GM12874 (cell line): ENCODE data around the gene ZNF275.

ENCODE experiments used
- TF ChIP-seq, protein P1 (sequence below): IDR thresholded peaks from 2 replicates; pipeline ENCODE4 v1.5.1; 2011; ENCODE audit warnings: low read depth, mild to moderate bottlenecking, control low read depth, low read length, moderate library complexity; ENCODE audit not compliant: insufficient read depth

Gene ZNF275

DNA sequence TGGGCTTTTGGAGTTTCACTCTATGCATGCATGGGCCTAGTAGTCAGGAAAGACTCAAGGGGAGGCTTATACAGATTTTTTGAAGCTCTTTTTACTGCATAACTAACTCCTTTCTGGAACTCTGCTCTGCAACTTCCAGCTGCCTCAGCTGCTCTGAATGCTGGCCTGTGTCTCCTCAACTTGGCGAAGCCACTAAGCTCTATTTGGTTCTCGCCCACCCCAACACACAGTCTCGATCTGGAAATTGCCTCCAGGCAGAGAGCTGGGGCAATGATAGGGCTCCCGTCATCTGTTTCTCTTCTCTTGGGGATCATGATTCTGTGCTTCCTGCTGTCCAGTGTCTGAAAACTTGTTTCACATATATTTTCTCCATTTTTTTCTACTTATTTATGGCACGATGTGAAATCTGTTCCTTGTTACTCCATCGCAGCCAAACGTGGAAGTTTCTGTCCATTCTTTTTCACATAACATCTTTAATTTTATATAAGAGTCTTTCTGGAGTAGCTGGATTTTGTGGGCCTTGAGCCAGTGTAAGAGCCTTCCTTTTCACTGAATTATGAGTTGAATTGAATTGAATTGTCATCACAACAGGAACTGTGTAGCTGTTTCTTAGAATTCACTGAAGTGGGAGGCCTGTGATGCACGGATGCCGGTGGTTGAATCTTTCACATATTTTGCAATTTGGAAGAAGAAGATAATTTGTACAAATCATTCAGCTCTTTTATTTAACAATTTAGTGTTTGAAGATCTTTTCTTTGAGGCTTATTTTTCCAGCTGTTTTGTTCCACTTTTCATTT lies 9.0 kb downstream of the ZNF275 start:
- TF ChIP-seq, protein P1, sequence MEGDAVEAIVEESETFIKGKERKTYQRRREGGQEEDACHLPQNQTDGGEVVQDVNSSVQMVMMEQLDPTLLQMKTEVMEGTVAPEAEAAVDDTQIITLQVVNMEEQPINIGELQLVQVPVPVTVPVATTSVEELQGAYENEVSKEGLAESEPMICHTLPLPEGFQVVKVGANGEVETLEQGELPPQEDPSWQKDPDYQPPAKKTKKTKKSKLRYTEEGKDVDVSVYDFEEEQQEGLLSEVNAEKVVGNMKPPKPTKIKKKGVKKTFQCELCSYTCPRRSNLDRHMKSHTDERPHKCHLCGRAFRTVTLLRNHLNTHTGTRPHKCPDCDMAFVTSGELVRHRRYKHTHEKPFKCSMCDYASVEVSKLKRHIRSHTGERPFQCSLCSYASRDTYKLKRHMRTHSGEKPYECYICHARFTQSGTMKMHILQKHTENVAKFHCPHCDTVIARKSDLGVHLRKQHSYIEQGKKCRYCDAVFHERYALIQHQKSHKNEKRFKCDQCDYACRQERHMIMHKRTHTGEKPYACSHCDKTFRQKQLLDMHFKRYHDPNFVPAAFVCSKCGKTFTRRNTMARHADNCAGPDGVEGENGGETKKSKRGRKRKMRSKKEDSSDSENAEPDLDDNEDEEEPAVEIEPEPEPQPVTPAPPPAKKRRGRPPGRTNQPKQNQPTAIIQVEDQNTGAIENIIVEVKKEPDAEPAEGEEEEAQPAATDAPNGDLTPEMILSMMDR, result no peak

DNA sequence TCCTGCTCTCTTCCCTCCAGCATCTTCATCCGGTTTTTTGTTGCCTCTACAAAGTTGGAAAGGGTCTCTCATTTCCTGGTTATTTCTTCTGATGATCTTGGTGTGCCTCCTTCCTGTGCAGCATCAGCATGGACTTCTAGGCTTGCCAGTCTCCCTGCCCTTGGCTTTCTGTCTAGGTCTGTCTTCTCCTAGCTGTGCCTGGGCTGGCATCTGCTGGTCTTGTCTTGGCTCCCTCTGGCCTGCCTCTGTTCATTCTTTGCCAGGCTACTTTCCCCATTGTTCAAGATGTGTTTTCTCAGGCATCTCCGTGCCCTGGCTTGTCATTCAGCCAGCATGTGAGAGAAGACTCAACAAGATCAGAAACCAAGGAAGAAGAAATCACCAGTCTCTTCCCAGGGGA lies 9.7 kb downstream of the ZNF275 start:
- TF ChIP-seq, protein P1, result no peak

DNA sequence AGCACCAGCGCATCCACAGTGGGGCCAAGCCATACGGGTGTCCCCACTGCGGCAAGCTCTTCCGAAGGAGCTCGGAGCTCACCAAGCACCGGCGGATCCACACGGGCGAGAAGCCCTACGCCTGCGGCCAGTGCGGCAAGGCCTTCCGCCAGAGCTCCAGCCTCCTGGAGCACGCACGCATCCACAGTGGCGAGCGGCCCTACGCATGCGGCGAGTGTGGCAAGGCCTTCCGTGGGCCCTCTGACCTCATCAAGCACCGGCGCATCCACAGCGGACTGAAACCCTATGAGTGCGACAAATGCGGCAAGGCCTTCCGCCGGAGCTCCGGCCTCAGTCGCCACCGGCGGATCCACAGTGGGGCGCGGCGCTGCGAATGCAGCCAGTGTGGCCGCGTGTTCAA lies 13.6 kb downstream of the ZNF275 start:
- TF ChIP-seq, protein P1, result no peak

DNA sequence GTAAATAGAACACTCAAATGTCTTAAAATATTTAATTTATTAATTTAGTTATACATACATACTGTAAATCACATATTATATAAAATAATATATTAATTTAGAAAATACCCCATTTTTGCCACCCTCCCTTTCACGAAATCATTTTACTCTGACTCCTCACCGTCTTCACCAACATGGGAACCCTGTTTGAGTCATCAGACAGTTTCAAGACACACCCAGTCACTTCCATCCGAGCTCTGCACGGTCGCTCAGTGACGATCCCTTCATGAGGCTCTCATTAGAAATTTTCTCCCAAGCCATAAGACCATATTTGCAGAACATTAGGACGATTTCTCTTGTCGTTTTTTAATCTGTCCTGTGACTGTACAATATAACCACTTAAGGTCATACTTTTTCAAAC lies 14.5 kb downstream of the ZNF275 start:
- TF ChIP-seq, protein P1, result no peak

DNA sequence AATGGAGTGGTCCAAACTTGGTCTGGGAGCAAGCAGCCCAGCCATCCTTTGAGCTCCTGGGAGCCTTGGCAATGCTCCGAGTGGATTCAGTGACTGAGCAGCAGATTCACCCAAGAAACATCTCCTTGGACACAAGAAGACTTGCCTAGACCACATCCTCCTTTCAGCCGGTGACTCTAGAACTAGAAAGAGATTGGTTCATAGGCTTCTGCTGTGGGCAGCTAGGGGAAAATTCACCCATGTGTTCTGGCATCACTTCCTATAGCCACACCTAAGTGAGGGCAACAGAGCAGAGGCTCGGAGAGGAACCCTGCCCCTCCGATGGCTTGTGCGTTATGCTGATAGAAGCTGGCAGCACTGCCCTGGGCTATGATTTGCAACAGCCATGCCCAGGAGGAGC lies 16.0 kb downstream of the ZNF275 start:
- TF ChIP-seq, protein P1, result no peak

DNA sequence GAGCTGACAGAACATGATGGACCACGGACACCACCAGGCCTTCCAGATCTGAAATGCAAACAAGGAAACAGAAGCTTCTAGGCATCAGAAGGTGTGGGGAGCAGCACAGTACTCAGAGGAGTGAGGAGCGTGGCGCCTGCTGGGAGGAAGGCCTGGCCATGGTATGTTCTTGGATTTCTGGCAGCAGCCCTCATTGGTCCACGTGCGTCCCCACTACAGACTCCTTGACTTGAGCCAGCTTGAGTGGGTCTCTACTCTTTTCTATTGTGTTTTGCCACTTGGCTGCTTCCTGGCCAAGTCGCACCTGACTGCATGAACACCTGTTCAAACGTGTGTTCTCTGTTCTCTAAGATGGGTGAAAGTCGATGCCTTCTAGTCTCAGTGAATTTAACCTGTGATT lies 18.0 kb downstream of the ZNF275 start:
- TF ChIP-seq, protein P1, result no peak

DNA sequence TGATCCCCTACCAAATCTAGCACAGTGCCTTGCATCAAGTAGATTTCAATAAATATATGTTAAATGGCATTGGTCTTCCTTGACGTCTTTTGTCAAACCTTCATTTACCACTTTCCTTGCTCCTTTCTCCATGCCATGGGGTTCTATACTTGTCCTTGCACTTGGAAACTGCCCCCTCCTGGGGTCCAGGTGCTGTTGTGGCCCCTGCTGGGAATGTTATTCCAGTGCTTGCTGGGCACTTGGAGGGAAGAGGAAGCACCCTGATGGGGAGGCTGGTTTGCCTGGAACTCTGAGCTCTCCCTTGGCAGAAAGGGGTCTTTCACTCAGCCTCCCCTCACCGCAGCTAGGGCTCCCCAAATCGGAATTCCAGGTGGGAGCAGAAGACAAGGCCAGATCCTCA lies 18.9 kb downstream of the ZNF275 start:
- TF ChIP-seq, protein P1, result no peak
